ENCODE data around the gene LDLRAD2. TPM values are rescaled to one million over a fixed set of nuclear protein-coding genes. Genes with fewer than 3 reads are reported as not detected.
"Not testable (repeated sequence)": the region's sequence is repeated elsewhere in the genome, so short reads cannot be mapped to it uniquely, and the experiment has no call there.

The LDLRAD2 gene
- total RNA-seq, 4 donors from 2014 or later: 0.22 TPM; not detected in 3

GRCh38 chr1:21783679-21784603 lies 28.1 kb upstream of the LDLRAD2 start:
- H3K27ac ChIP-seq: peak overlapping the region; percentile 99 to 100 (median 100)
- no peaks in the 10 kb centered on the region for H3K36me3 ChIP-seq
- H3K4me3 ChIP-seq (replicated peaks in 1 of 3): peak overlapping the region in 1 of 3 donors; percentile 53
- no peaks in the 10 kb centered on the region for H3K27me3 ChIP-seq
- no peaks in the 10 kb centered on the region for H3K9me3 ChIP-seq
- H3K4me1 ChIP-seq: peaks cover 0 to 18% of the 10 kb centered on the region in 2 donors
- WGBS, 2 donors: 43 to 48% methylated on average over 30 to 32 of the region's 32 CpGs
- DNase-seq: peak; percentile 23 to 41
- intact Hi-C loops (cut with DNase I): loop anchor here (10.0 kb wide), 1 partner anchor 119 kb away; the partner anchor contains the start of gene RAP1GAP
- no peak for TF ChIP-seq POLR2A (IDR thresholded peaks at IDR 0.05)

DNA sequence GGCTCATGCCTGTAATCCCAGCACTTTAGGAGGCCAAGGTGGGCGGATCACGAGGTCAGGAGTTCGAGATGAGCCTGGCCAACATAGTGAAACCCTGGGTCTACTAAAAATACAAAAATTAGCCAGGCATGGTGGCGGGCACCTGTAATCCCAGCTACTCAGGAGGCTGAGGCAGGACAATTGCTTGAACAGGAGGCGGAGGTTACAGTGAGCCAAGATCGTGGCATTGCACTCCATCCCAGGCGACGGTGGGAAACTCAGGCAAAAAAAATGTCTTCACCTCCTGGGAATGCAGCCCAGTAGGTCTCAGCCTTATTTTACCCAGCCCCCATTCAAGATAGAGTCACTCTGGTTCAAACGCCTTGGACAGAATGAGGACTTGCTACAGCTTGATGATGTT lies 26.3 kb upstream of the LDLRAD2 start:
- not testable (repeated sequence) for H3K9me3 ChIP-seq; H3K36me3 ChIP-seq; H3K27me3 ChIP-seq; DNase-seq; H3K4me3 ChIP-seq (replicated peaks in 1 of 3); H3K27ac ChIP-seq
- intact Hi-C loops (cut with DNase I): loop anchor here (10.0 kb wide), 1 partner anchor 121 kb away; the partner anchor contains the start of gene RAP1GAP
- peaks cover 0 to 13% of the 10 kb centered on the region in 2 donors for H3K4me1 ChIP-seq
- WGBS, 2 donors: 90 to 93% methylated on average over 9 of the region's 9 CpGs

- no peaks in the 10 kb centered on the region for H3K27me3 ChIP-seq
- TF ChIP-seq POLR2A (IDR thresholded peaks at IDR 0.05): no peak
- TF ChIP-seq CTCF (IDR thresholded peaks at IDR 0.05): no peak
- H3K9me3 ChIP-seq: no peaks in the 10 kb centered on the region
- DNase-seq: no peak
- WGBS, 2 donors: 72% methylated on average over 2 of the region's 2 CpGs
- intact Hi-C loops (cut with DNase I): loop anchor here (10.0 kb wide), 1 partner anchor 122 kb away; the partner anchor contains the start of gene RAP1GAP
- H3K4me3 ChIP-seq (replicated peaks in 1 of 3): no peak overlapping the region
- peaks cover 0 to 6% of the 10 kb centered on the region in 2 donors for H3K4me1 ChIP-seq
- H3K27ac ChIP-seq: no peak overlapping the region
- no peaks in the 10 kb centered on the region for H3K36me3 ChIP-seq
Measured at GRCh38 chr1:21786640-21787039, 25.4 kb upstream of the LDLRAD2 start.

DNA sequence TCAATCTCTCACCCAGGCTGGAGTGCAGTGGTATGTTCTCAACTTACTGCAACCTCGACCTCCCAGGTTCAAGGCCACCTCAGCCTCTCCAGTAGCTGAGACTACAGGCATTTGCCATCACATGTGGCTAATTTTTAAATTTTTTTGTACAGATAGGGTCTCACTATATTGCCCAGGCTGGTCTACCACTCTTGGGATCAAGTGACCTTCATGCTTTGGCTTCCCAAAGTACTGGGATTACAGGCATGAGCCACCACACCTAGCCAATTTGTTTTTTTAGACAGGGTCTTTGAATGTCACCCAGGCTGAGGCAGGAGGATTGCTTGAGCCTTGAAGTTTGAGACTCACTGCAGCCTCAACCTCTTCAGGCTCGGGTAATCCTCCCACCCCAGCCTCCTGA lies 19.0 kb upstream of the LDLRAD2 start:
- no peaks in the 10 kb centered on the region for H3K36me3 ChIP-seq
- intact Hi-C loops (cut with DNase I): no loop called here
- no peak overlapping the region for H3K4me3 ChIP-seq (replicated peaks in 1 of 3)
- no peak overlapping the region for H3K27ac ChIP-seq
- TF ChIP-seq POLR2A (IDR thresholded peaks at IDR 0.05) (no peak), CTCF (IDR thresholded peaks at IDR 0.05) (no peak)
- 75 to 84% methylated on average over 2 of the region's 2 CpGs for WGBS, 2 donors
- H3K9me3 ChIP-seq: no peaks in the 10 kb centered on the region
- H3K4me1 ChIP-seq: no peaks in the 10 kb centered on the region
- DNase-seq: no peak
- H3K27me3 ChIP-seq: no peaks in the 10 kb centered on the region

GRCh38 chr1:21794656-21795055 lies 17.4 kb upstream of the LDLRAD2 start:
- Histone ChIP-seq H3K4me3 (replicated peaks in 1 of 3) (no peak overlapping the region), H3K9me3 (no peaks in the 10 kb centered on the region), H3K4me1 (no peaks in the 10 kb centered on the region), H3K27ac (no peak overlapping the region), H3K36me3 (no peaks in the 10 kb centered on the region), H3K27me3 (no peaks in the 10 kb centered on the region)
- no peak for DNase-seq
- TF ChIP-seq CTCF (IDR thresholded peaks at IDR 0.05) (no peak), POLR2A (IDR thresholded peaks at IDR 0.05) (no peak)
- intact Hi-C loops (cut with DNase I): loop anchor here (5.0 kb wide), 1 partner anchor 168 kb away; no protein-coding TSS in a partner anchor
- 86 to 88% methylated on average over 2 of the region's 2 CpGs for WGBS, 2 donors

- Histone ChIP-seq H3K4me3 (replicated peaks in 1 of 3) (no peak overlapping the region), H3K4me1 (no peaks in the 10 kb centered on the region), H3K9me3 (no peaks in the 10 kb centered on the region), H3K36me3 (no peaks in the 10 kb centered on the region), H3K27me3 (no peaks in the 10 kb centered on the region), H3K27ac (no peak overlapping the region)
- intact Hi-C loops (cut with DNase I): loop anchor here (5.0 kb wide), 1 partner anchor 167 kb away; no protein-coding TSS in a partner anchor
- DNase-seq: no peak
- 89 to 92% methylated on average over 6 of the region's 6 CpGs for WGBS, 2 donors
- TF ChIP-seq POLR2A (IDR thresholded peaks at IDR 0.05): no peak
- TF ChIP-seq CTCF (IDR thresholded peaks at IDR 0.05): no peak
Measured at GRCh38 chr1:21795075-21795474, 17.0 kb upstream of the LDLRAD2 start.

Measured in thyroid gland (tissue), 4 donors.